ENCODE data around the gene ERBB2.

ERBB2 gene

DNA sequence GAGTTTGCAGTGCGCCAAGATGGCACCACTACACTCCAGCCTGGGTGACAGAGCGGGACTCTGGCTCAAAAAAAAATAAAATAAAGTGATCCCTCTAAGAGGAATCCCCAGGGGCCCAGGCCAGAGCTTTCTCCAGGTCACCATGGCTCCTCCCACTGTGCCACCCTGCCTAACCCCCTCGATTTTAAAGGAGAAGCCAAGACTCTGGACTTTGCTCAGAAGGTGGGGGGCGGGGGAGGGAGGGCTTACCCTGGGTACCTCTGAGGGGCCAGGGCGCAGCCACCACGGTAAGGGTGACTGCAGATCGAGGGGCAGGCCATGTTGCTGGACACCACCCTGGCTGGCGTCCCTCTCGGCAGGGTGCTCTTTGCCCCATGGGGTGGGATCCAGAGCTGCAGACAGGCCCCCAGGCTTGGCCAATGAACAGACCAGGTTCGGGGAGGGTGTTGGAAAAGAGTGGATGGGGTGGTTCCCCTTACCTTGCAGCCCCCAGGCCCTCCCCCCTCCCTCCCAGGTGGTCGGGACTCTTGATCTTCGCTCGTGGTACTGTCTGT, 37.4 kb downstream of the ERBB2 start:
- Histone ChIP-seq H3K9me3 (replicated peaks; ENCODE audit: insufficient read depth, low read length) (no peaks in the 10 kb centered on the region), H3K4me3 (ENCODE audit: low read length) (peak overlapping the region; percentile 56), H3K27ac (ENCODE audit: low read length) (no peak overlapping the region), H3F3A (ENCODE audit: insufficient read depth, low read length) (peaks cover 3% of the 10 kb centered on the region; the same call in 1 of the 2 replicates), H3K4me1 (ENCODE audit: low read length) (peaks cover 6% of the 10 kb centered on the region), H3K79me2 (ENCODE audit: low read length) (peaks cover 12% of the 10 kb centered on the region; the same call in 1 of the 2 replicates), H3K36me3 (replicated peaks; ENCODE audit: insufficient read depth, low read length) (no peaks in the 10 kb centered on the region), H3K9ac (ENCODE audit: low read length) (peak overlapping the region; percentile 70; the same call in 1 of the 2 replicates), H2AFZ (ENCODE audit: low read length) (peak overlapping the region; percentile 83), H3K9me2 (replicated peaks; ENCODE audit: insufficient read depth, low read length) (no peaks in the 10 kb centered on the region), H3K27me3 (replicated peaks; ENCODE audit: insufficient read depth, low read length) (no peaks in the 10 kb centered on the region), H4K20me1 (ENCODE audit: insufficient read depth, low read length) (no peaks in the 10 kb centered on the region), H3K4me2 (ENCODE audit: low read depth, low read length) (peak overlapping the region; percentile 78)
- TF ChIP-seq EZH2phosphoT487 (IDR thresholded peaks at IDR 0.05; ENCODE audit: low read length) (no peak), EZH2 (optimal IDR thresholded peaks at IDR 0.05; ENCODE audit: low read depth, low read length) (no peak)
- TF ChIP-seq, protein P1, sequence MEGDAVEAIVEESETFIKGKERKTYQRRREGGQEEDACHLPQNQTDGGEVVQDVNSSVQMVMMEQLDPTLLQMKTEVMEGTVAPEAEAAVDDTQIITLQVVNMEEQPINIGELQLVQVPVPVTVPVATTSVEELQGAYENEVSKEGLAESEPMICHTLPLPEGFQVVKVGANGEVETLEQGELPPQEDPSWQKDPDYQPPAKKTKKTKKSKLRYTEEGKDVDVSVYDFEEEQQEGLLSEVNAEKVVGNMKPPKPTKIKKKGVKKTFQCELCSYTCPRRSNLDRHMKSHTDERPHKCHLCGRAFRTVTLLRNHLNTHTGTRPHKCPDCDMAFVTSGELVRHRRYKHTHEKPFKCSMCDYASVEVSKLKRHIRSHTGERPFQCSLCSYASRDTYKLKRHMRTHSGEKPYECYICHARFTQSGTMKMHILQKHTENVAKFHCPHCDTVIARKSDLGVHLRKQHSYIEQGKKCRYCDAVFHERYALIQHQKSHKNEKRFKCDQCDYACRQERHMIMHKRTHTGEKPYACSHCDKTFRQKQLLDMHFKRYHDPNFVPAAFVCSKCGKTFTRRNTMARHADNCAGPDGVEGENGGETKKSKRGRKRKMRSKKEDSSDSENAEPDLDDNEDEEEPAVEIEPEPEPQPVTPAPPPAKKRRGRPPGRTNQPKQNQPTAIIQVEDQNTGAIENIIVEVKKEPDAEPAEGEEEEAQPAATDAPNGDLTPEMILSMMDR (IDR thresholded peaks at IDR 0.05; ENCODE audit: low read length) = no peak
- DNase-seq = no peak

DNA sequence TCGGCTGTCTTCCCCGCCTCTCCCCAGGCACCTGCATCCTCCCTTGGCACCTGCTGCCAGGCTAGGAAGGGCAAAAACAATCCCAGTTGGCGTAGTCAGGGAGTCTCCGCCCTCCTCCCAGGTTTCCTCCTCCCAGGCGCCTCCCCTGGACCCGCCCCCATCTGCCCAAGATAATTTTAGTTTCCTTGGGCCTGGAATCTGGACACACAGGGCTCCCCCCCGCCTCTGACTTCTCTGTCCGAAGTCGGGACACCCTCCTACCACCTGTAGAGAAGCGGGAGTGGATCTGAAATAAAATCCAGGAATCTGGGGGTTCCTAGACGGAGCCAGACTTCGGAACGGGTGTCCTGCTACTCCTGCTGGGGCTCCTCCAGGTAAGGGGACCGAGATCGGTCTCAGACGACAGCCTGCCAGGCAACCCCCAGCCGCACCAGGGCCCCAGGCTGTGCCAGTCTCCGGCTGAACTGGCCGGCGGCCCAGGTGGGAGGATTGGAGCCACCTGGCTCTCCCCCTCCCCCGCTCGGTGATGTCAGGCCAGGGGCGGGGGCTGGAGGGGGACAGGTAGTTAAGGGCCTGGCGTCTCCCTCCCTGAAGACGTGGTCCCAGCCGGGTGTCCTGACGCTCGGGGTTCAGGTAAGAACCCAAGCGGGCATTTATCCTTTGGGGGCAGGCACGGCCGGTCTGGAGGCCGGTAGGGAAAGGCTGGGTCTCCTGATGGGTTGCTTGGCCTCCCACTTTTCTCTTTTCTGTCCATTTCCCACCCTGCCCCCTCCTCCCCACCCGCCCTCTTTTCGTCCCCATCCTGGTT, 38.1 kb downstream of the ERBB2 start, which contains the start of gene GRB7:
TSS of gene GRB7 (plus strand) at position 179 of the 808 bp plus-strand sequence. CDS start 4,364 bp downstream, outside the sequence.
- Histone ChIP-seq H3K4me2 (ENCODE audit: low read depth, low read length) (peak within 1 kb of the TSS; percentile 78), H3K27me3 (replicated peaks; ENCODE audit: insufficient read depth, low read length) (no peaks in the 10 kb centered on the region), H3K4me3 (ENCODE audit: low read length) (peak within 1 kb of the TSS; percentile 56), H2AFZ (ENCODE audit: low read length) (peak within 1 kb of the TSS; percentile 83), H3K9me2 (replicated peaks; ENCODE audit: insufficient read depth, low read length) (no peaks in the 10 kb centered on the region), H3K9me3 (replicated peaks; ENCODE audit: insufficient read depth, low read length) (no peaks in the 10 kb centered on the region), H3K4me1 (ENCODE audit: low read length) (peaks cover 6% of the 10 kb centered on the region), H3K27ac (ENCODE audit: low read length) (peak within 1 kb of the TSS; percentile 54; the same call in 1 of the 2 replicates), H3K79me2 (ENCODE audit: low read length) (peaks cover 12% of the 10 kb centered on the region; the same call in 1 of the 2 replicates), H3K36me3 (replicated peaks; ENCODE audit: insufficient read depth, low read length) (no peaks in the 10 kb centered on the region), H3K9ac (ENCODE audit: low read length) (peak within 1 kb of the TSS; percentile 70), H4K20me1 (ENCODE audit: insufficient read depth, low read length) (no peaks in the 10 kb centered on the region), H3F3A (ENCODE audit: insufficient read depth, low read length) (peaks cover 3% of the 10 kb centered on the region; the same call in 1 of the 2 replicates)
- peak; percentile 75 for DNase-seq
- no peak for TF ChIP-seq EZH2 (optimal IDR thresholded peaks at IDR 0.05; ENCODE audit: low read depth, low read length)
- TF ChIP-seq EZH2phosphoT487 (IDR thresholded peaks at IDR 0.05; ENCODE audit: low read length) = no peak
- TF ChIP-seq, protein P1 (IDR thresholded peaks at IDR 0.05; ENCODE audit: low read length) = no peak

DNA sequence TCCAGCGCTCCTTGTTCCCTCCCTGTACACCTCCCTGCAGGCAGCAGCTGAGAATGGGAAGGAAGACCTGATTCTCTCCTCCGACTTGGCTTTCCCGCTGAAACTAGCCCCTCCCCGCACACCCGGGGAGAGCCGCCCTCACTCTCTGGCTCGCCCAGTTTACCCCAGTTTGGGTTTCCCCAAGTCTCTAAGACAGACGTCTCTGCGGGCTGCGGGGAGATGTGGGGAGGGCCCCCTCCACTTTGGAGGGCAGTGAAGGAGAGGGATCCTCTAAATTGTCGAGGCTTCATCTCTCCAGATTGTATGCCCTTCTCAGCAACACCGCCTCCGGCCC, 38.7 kb downstream of the ERBB2 start:
- DNase-seq = peak; percentile 77
- peaks cover 6% of the 10 kb centered on the region for H3K4me1 ChIP-seq (ENCODE audit: low read length)
- H3K36me3 ChIP-seq (replicated peaks; ENCODE audit: insufficient read depth, low read length) = no peaks in the 10 kb centered on the region
- peak overlapping the region; percentile 78 for H3K4me2 ChIP-seq (ENCODE audit: low read depth, low read length)
- TF ChIP-seq, protein P1 (IDR thresholded peaks at IDR 0.05; ENCODE audit: low read length) = no peak
- no peak for TF ChIP-seq EZH2 (optimal IDR thresholded peaks at IDR 0.05; ENCODE audit: low read depth, low read length)
- no peak for TF ChIP-seq EZH2phosphoT487 (IDR thresholded peaks at IDR 0.05; ENCODE audit: low read length)
- H3K9me2 ChIP-seq (replicated peaks; ENCODE audit: insufficient read depth, low read length) = no peaks in the 10 kb centered on the region
- H3K27ac ChIP-seq (ENCODE audit: low read length) = peak overlapping the region; percentile 54; the same call in 1 of the 2 replicates
- H3K27me3 ChIP-seq (replicated peaks; ENCODE audit: insufficient read depth, low read length) = no peaks in the 10 kb centered on the region
- H4K20me1 ChIP-seq (ENCODE audit: insufficient read depth, low read length) = no peaks in the 10 kb centered on the region
- H3K79me2 ChIP-seq (ENCODE audit: low read length) = peaks cover 12% of the 10 kb centered on the region; the same call in 1 of the 2 replicates
- H3K4me3 ChIP-seq (ENCODE audit: low read length) = peak overlapping the region; percentile 56
- no peaks in the 10 kb centered on the region for H3K9me3 ChIP-seq (replicated peaks; ENCODE audit: insufficient read depth, low read length)
- H3K9ac ChIP-seq (ENCODE audit: low read length) = peak overlapping the region; percentile 70; the same call in 1 of the 2 replicates
- H3F3A ChIP-seq (ENCODE audit: insufficient read depth, low read length) = peaks cover 3% of the 10 kb centered on the region; the same call in 1 of the 2 replicates
- H2AFZ ChIP-seq (ENCODE audit: low read length) = peak overlapping the region; percentile 83
